Hematopoietic multipotent progenitor cell treated with erythropoietin and hydrocortisone succinate and interleukin-3 and kit ligand, for 17 days (in vitro differentiated cells): ENCODE measurements around the gene TPRG1.
"Not testable (repeated sequence)": the region's sequence is repeated elsewhere in the genome, so short reads cannot be mapped to it uniquely, and the experiment has no call there.

Source experiments
- DNase-seq: peaks from one replicate; pipeline ENCODE4 v3.0.0-alpha.2; 2015; ENCODE audit warnings: low spot score

The TPRG1 gene

DNA sequence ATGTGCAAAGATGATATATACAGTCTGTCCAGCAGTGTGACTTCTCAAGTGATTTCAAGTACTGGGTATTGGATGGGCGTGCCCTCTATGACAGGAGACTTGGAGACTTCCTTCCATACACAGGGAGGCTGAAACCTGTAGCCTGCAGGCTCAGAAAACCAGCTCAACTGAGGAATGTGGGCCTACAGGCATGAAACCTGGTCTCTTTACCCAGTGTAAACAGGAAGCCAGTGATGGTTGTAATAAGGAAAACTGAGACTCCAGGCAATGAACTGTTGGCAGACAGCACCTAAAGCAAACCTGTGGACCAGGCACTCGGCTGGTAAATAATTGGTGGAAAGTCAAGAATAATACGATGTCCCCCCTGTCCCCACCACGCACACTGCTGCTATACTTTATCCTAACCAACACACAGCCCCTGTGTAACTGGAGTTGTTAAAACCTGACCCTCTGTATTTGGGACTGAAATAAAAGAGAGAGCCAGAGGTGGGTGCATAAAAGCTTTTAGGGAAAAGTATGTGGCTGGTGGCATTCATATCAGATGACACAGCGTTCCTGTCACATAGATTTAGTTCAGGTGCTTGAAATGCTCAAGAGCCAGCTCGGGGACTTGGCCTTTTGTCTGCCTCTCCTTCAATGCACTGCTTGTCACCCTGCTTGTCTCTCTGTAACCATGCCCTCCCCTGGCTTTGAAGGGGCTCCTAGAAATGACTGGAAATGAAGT, 144.7 kb downstream of the TPRG1 start:
- no peak for DNase-seq

DNA sequence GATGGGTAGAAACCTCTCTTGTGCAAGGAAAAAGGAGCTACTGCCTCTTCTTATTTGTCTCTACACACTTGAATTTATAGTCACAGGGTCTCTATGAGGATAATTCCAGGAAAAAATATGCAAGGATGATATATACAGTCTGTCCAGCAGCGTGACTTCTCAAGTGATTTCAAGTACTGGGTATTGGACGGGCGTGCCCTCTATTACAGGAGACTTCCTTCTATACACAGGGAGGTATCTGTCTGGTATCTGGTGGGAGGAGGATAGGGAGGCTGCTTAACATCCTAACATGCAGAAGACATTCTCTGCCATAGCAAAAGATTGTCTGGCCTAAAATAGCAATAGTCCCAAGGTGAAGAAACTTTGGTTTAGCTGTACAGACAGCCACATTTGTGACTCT, 146.1 kb downstream of the TPRG1 start:
- DNase-seq = no peak

DNA sequence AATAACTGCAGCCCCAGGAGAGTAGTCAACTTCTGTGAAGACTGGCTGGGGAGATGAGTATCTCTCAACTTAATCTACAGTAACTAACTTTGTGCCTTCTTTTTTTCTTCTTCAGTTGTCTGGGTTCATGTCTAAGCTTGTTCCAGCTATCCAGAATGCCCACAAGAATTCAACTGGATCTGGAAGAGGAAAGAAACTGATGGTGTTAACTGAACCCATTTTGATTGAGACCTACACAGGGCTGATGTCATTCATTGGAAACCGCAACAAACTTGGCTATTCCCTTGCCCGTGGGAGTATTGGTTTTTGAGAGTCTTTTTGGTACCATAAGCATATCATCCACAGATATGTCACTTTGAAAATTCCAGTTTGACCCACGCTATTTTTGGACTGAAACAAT, 148.7 kb downstream of the TPRG1 start:
- no peak for DNase-seq

DNA sequence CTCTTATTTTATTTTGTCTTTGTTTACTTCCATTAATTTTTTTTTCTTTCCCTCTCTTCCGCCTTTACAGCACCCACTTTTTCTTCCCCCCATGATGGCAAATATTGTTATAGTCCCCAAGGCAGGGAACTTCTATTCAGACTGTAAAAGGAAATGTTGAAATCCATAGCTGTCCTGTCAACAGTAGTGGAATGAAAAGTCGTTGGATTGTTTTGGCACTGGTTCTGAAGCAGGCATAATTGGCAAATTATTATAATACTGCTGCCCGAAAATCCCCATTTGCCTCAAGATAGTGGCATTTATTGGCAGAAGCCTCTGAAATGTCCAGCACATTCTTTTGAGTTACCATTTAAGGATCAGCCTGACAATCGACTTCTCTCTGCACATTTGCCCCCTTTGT, 150.6 kb downstream of the TPRG1 start:
- DNase-seq = no peak

DNA sequence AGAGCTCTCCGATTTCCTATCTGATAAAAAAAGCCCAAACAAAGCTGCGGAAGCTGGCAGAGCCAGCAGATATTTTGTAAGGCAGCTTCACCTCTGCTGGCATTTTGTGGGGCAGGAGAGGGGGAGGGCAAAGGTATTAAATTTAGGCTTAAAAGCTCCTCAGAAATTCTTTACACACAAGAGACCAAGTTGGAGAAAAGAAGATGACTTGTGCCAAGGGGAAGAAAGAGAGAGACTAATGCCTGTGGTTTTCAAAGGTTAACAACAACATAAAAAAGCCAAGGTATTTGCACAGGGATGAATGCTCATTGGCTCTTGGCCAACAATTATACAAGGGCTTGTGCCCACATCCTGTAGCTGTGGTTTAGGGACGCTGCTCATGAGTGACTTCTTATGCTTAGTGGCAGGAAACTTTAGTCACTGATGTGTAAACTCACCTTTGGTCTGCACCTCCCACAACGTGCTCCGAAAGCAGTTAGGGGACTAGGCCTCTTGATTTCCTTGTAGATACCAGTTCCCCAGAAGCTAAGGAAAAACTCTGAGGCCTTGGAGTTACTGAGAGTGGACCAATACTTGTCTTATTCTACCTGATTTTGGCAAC, 152.9 kb downstream of the TPRG1 start:
- no peak for DNase-seq

DNA sequence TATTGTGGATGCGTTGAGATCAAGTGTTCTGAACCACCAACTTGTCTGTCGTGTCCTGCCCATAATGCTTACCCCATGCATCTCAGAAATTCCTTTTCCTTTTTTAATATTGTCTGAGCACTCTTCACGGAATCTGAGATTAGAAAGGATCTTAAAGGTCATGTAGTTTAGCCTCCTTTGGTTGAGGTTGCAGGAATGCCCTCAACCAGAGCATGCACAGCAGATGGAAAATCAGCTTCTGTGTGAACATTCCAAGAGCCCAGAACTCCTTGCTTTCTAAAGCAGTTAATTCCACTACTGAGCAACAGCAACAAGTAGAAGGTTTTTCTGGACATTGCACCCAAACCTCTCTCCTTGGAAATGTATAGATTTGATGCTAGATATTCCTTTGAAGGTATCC, 153.7 kb downstream of the TPRG1 start:
- DNase-seq = no peak

DNA sequence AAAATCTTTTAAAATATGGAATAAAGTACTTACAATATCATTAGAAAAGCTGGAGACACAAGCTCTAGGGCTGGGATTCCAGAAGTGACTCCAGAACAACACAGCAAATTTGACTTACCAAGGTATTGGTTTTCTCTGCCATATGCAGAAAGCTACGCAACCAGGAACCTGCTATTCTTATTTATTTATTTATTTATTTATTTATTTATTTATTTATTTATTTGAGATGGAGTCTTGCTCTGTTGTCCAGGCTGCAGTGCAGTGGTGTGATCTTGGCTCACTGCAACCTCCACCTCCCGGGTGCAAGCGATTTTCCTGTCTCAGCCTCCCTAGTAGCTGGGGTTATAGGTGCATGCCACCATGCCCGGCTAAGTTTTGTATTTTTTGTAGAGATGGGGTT, 157.9 kb downstream of the TPRG1 start:
- not testable (repeated sequence) for DNase-seq

DNA sequence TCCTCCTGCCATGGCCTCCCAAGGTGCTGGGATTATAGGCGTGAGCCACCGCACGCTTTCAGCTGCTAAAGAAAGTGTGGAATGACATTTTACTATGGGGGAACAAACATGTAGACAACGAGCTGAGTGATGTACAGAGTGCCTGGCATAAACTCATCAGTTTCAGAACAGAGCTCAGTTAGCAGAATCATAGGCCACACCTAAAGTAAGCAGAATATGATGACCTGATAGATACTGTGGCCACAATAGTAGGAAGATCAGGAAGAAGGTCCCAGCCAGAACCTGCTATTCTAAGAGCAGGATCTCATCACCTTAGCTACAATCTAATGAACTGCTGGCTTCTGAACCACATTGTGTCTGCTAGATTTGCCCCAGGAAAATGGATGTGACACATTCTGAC, 158.3 kb downstream of the TPRG1 start:
- DNase-seq = no peak

DNA sequence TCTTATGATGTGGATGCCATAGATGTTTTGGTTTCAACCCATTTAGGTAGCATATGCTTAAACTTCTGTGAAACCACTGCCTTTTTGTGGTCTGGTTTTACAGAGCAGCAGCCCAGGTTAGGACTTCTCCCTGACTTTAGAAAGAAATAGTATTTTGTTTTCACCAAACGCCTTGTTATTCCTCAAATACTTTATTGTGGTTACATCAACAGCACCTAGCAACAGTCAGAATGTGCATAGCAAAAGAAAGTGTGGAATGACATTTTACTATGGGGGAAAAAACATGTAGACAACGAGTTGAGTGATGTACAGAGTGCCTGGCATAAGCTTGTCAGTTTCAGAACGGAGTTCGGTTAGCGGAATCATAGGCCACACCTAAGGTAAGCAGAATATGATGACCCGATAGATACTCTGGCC, 159.2 kb downstream of the TPRG1 start:
- no peak for DNase-seq

DNA sequence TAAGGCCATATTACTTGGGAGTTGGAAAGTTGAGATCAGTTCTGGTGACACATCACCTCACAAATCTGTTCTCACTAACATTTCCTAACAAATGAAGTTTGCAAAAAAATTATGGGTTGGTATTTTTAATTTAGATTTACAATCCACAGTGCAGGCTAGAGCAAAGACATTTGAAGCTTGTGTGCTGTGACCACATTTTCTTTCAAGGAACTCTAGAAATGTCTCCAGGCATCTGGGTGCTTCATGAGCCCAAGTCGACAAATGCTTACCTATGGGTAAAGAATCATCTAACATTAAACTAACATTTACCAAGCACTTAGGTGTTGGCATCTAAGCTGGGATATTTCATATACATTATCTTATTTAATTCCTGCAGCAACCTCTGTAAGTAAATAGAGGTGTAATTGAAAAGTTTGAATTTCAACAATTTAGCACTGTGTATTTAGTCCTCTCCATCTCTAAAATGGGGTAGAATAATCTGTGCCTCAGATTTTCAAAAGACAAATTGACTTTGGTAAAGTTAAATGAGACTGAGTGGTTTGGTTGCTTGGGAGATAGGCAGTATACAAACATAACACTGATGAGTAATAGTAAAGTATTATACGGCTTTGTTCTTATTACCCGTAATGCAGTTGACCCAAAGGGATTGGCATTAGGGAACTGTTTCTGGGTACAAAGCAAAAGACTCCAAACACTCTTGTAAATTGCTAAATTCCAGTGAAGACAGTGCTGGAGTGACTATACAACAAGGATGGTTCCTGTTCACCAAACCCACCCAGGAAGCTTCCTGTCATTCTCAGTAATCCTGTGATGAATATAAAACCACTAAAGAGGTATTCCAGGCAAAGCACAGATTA, 162.5 kb downstream of the TPRG1 start:
- no peak for DNase-seq

DNA sequence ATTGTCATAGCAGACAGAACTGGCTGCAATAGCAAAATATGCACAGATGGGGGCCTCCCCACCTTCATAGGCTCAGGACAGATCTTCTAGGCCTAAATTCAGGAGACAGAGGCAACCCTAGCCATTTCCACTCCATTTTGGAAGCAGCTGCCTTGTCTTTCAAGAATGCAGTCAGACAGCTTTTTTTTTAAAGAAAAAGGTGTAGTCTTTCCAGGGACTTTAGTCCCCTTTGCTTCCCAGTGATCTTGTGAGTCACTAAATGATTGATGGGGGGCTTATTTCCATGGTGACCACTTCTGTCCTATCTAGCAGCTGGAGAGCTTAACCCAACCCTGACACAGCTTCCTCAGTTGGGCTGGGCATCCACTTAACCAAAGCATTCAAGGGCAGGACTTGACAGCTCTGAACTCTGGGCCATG, 165.9 kb downstream of the TPRG1 start:
- DNase-seq = no peak

DNA sequence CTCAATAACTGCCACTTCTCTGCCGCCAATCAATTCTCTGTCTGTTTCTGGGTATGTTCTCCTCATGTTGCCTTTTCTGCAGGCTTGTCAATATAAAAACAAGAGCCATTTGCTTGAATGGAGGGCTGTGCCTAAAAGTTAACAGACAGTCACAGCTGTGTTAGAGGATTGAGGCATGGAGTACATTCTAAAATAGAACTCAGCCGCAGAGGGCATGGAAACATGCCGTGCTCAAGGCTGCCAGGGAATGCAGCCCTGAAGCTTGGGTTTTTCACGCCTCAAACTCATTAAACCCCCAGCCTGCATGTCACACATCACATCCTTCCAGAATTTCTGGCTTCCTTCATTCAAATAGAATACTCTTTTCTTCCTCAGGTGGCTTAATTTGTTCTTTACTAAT, 166.6 kb downstream of the TPRG1 start:
- DNase-seq = no peak

DNA sequence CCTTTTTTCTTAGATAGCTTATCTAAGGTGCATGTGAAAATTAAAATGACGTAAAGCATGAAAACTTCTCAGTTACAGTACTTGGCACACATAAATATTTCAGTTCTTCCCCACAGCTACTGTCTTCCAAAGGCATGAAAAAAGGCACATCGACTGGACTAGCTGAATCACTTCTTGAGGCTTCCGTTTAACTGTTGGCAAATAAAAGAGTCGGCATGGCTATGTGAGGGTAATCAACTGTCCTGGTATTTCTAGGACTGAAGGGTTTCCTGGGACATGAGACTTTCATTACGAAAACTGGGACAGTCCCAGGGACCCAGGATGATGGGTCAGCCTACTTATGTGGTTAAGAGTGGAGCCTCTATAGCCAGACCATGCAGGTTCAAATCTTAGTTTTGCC, 168.2 kb downstream of the TPRG1 start:
- DNase-seq = no peak

DNA sequence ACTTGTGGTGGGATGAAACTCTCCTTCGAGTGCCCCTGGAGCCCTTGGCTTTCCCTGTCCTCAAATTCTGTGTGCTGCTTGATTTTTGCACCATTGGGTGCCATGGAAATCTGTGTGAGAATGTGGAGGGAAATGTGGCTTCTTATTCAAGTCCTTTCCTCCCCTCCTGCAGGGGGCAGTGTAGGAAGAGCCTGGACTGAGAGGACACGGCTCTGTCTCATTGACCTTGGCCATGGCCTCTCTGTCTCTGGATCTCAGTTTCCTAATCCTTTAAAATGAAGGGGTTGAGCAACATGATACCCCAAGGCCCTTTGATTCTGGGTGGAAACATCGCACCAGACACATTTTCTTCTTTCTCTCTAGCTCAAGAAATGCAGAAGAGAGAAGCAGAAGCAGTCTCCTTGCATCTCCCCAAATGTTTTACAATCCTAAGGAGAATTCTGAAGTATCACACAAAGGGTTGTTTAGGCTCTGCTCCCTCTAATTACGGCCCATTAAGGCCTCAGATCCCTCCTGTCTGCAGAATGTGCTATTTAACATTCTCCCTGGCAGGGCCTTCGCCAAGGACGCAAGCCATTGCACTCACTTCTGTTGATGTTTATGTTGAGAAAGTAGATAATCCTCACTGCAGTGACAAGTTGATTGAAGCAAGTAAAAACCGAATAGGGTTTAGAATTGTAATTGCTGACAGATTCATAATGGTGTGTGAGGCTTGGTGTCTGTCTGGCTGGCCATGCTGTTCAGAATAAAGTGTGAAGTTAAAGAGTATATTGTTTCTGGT, 169.1 kb downstream of the TPRG1 start:
- no peak for DNase-seq

DNA sequence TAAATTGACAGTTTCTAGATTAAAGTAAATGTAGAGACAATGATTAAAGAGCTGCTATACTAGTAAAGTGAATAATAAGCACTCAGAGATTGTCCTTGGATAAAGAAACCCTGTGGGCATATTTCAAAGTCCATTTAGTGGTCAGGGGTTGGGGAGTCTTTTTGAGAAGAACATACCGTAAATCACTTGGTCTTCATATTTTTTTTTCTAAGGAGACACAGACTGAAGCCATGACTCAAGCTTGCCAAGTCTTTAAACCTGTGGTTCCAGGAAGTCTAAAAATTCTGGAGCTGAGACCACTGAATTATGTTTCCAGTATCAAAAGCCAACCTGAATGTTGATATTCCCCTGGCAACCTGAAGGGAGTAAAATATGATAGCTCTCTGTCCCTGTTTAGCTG, 171.0 kb downstream of the TPRG1 start:
- no peak for DNase-seq

DNA sequence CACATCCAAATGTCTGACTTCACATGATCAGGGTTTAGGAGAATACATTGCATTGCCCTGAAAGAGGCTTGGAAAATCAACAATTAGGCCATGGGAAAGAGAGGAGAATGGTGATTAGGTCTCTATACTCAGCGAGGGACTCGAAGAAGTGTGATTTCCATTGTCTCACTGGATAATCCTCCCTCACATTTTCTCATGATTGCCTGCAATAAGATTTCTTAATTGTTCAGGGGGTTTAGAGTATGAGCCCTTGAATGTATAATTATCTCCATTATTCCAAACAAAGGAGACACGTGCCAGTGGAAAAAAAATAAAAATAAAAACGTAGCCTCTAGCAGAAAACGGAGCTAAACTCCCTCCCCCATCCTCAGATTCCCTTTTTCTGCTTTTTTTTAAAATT, 173.2 kb downstream of the TPRG1 start:
- DNase-seq = no peak

DNA sequence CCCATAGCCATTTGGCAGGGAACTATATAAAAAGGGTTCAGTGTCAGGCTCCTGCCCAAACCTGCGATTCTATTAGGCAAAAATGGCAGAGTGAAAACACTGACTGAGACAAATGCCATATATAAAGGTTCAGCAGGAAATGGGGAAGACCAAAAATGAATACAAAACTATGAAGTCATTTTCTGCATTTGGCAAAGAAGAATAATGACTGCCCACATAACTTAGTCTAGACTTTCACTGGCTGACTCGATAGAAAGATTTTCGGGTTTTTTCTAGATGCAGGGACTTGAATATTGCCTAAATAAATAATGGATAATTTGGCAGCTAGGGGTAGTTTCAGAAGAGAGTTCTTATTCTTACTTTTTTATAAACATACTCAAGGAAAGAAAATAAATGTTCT, 178.0 kb downstream of the TPRG1 start:
- DNase-seq = no peak

DNA sequence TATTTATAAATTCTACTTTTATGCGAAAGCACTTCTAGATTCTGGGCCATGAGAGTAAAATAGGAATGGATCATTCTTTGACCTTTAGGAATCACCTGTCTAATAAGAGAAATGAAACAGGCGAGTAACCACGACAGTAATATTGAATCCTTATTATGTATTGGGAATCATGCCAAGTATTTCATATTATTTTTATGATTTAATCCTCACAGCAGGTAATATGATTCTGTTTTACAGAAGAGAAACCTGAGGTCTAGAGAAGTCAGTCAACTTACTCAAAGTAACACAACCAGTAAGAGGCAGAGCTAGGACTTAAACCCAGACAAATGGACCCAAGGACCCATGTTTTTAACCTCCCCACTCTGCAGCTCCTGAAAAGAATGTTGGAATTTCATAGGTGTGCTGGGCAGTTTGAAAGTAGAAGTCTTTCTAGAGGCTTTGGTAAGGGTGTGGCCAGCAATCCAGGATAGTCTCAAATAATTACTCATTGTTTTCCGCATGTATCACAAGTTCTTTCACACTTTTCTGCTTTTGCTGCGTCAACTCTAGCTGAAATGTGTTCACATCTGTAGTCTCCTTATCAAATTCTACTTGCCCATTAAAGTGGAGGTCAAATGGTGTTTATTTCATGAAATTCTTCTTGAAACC, 181.7 kb downstream of the TPRG1 start:
- no peak for DNase-seq

DNA sequence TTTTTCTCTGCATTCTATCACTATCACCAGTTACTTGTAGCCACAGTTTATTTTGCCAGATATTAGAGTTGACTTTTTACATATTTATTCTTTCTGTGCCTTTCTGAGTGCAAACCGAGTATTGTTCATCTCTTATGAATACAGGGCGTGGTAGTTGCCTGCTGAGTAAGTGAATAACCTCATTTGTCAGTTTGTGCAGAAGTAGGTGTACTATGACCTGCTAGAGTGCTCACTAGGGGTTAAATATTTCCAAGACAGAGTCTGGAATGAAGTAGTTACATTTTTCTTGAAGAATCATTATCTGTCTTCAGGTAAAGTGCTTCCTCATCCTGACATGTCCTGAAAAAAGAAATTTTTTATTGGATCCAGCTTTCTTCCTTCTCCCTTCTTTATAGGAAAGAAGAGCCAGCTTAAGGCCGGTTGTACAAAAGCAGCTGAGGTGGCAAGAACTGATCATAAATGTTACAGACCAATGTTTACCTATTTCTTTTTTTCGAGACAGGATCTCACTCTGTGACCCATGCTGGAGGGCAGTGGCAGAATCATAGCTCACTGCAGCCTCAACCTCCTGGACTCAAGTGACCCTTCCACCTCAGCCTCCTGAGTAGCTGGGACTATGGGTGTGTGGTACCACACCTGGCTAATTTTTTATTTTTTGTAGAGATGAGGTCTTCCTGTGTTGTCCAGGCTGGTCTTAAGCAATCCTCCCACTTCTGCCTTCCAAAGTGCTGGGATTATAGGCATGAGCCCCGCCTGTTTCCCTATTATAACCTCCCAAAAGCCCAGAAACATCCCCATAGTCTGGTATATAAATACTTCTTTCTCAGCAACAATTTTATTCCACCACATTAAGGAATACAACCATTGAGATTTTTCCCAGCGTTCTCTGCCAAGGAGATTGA, 182.5 kb downstream of the TPRG1 start:
- DNase-seq = no peak

DNA sequence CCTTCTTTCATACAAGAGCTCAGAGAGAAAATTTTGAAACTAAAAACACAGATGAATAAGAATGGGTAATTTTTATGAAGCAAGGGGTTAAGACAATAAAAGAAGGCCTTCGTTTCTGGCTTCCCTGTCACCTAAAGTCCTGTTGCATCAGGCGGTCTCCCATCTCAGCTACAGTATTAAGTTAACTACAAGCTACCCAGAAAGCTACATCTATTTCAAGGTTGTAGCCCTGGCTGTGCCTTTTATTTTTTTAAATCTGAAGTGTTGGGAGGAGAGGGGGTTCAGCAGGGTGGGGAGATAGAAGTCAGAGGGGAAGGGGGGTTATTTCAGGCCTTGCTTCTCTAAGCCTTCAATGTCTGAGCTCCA, 183.3 kb downstream of the TPRG1 start:
- no peak for DNase-seq
